Muscle of back (tissue), 11 donors: ENCODE measurements around the gene POLR1E. TPM values are rescaled to one million over a fixed set of nuclear protein-coding genes. Genes with fewer than 3 reads are reported as not detected.
A peak's percentile ranks its signal among the peaks of the same experiment; 100 is the strongest.
"Not testable (repeated sequence)": the region's sequence is repeated elsewhere in the genome, so short reads cannot be mapped to it uniquely, and the experiment has no call there.

Source experiments
- DNase-seq, 3 donors: peaks; one replicate each; pipeline versions ENCODE4 v3.0.0 to v3.0.0-alpha.2; 2013
- polyA plus RNA-seq, 10 donors: library from polyadenylated mRNA; unstranded; fragments of 120-200 nt; gene quantifications; one replicate each; pipeline ENCODE4 v1.2.1, GENCODE V29; 2013; ENCODE audit not compliant: insufficient read length in 10 of 10

POLR1E gene
- polyA plus RNA-seq, 10 donors: 22.9 to 32.8 (median 28.3) TPM

DNA sequence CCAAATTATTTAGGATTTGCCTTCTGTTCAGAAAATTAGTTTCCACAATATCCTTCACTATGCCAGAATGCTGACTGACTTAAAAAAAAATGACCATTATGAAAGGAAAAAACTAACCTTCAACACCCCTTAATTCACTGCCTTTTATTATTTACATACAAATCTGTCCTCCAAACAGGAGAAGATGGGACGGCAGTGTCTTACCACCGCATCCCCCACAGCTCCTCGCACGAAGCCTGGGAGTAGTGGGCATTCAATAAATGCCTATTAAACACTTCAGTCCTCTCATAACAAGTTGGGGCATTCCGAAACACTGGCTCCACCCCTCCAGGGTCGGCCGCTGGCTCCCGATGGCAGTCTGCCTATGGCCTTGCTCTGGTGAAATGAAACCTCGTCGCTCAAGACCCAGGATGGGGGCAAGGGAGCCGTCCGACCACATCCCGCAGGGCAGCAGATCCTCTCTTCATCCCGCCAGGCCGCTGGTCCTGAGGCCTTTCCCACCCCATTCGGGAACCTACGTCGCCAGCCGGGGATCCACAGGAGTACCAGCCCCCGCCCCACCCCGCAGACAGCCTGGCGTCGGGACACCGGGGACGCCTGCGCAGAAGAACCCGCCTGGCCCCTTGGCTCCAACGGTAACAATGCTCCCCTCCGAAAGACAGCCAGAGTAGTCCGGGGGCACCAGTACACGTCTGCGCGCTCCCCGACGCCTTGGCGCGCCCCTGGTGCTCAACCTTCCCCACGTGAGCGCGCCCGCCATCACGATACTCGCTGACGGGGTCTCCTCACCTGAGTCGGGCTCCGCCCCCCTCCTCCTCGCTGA is 21.1 kb upstream of the POLR1E start:
- DNase-seq: peak; percentile 59 to 93 (median 77)

DNA sequence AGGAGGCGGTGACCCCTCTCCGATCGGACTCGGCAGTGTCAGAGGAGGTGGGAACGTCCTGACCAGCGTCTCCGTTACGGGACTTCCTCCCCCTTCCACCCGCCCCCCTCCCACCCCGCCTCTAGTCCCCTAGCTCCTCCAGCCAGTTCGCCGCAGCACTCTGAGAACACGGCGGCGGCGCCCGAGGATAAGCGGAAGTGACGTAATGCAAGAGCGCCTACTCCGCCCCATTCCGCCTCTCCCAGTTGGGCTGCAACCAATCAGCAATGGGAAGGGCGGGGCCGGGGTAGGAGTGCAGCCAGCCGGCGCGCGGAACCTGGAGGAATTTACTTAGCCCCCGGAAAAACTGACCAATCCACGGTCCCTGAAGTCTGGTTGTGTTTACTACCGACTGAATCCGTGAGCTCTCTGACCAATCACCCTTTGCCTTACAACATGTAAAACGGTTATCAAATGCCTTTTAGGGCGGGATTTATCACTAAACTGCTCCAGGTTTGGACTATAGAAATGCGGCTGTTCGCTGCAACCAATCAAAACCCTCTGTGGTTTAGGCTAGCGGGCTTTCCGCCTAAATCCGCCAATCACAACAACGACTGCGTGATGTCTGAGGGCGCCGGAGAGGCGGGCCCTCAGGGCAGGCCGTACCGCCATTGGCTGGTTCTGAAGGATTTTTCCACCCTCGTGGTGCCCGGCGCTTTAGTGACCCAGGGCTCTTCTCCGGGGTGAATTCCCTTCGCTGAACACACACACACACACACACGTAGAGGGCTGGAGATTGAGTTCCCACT is 20.3 kb upstream of the POLR1E start, which contains the start of gene ZBTB5:
Gene ZBTB5, minus strand, starts transcription at position 202 of the 788 bp plus-strand sequence. CDS start 22,899 bp downstream, outside the sequence.
- DNase-seq: peak; percentile 99 to 100 (median 100)

DNA sequence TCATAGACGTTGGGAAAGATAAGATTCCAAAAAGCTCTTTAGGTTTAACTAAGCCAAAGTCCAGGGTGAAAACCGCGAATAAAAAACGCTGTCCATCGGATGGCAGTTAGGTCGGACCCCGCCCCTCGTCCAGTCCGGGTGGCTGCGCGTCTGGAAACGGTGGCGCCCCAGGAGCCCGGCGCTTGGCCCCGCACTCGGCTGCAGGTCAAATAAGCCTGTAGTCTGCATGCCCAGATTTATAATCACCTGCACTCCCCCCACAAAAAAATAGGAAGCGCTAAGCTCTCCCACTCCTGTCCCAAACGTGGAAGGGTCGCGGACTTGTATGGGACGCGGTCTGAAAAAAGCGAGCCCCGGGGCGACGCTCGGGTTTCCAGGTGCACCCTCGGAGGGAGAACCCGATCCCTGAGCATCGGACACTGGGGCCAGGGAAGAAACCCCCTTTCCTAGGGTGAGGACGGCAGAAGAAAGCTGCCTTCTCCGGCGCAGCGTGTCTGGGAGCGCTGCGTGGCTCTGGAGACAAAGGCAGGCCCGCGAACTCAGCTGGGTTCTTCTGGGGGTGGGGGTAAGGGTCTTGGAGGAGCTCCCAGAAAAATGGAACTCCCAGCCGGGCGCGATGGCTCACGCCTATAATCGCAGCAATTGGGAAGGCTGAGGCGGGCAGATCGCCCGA is 19.6 kb upstream of the POLR1E start:
- DNase-seq: peak; percentile 81 to 89 (median 82)

DNA sequence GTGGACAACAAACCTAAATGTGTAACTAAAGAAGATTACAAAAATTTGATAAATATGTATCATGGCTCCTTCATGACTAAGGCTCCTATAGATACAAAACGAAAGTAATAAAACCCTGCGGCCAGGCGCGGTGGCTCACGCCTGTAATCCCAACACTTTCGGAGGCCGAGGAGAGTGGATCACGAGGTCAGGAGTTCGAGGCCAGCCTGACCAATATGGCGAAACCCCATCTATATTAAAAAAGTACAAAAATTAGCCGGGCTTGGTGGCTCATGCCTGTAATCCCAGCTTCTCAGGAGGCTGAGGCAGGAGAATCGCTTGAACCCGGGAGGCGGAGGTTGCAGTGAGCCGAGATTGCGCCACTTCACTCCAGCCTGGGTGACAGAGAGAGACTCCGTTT is 18.2 kb upstream of the POLR1E start:
- not testable (repeated sequence) for DNase-seq

DNA sequence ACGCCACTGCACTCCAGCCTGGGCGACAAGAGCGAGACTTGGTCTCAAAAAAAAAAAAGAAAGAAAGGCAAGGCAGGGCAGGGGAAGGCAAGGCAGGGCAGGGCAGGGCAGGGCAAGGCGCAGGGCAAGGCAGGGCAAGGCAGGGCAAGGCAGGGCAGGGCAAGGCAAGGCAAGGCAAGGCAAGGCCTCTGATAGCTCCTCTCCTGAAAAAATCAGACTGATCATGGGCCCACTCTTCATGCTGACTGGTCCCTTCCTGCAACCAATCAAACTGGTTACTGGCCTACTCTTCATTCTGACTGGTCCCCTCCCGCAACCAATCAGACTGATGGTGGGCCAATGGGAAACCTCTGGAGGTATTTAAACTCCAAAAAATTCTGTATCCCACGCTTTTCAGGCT is 17.1 kb upstream of the POLR1E start:
- no peak for DNase-seq

DNA sequence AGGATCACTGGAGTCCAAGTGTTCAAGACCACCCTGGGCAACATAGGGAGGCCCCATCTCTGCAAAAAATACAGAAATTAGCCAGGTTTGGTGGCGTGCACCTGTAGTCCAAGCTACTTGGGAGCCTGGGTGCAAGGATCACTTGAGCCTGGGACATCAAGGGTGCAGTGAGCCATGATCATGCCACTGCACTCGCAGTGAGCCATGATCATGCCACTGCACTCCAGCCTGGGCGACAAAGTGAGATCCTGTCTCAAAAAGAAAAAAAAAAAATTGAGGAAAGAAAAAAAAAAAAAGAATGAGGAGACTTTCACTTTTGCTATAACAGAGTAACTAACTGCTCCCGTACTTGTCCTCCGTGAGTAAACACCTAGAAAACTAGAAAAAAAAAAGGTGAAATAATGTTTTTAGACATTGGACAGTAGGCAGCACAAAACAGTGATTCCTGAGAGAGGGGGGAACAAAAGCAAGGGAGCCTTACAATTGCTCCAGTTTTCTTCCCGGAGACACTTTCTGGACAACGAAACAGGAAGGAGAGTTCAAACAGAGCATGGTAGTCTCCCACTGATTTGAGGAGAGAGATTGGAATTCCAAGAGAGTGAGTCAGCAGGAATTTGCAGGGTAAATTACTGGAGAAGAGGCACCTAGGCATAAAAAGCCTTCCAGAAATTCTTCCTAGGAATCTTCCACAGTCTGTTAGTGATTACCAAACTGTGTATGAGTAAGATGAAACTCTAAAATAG is 13.6 kb upstream of the POLR1E start:
- peak; percentile 31 to 94 (median 67) for DNase-seq

DNA sequence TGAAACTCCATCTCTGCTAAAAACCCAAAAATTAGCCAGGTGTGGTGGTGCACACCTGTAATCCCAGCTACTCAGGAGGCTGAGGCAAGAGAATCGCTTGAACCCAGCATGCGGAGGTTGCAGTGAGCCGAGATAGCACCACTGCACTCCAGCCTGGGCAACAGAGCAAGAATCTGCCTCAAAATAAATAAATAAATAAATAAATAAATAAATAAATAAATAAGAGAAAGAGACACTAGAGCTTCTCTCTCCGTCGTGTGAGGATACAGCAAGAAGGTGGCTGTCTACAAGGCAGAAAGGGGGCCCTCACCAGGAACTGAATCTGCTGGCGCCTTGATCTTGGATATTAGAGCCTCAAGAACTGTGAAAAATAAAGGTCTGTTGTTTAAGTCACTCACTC is 11.8 kb upstream of the POLR1E start:
- not testable (repeated sequence) for DNase-seq

DNA sequence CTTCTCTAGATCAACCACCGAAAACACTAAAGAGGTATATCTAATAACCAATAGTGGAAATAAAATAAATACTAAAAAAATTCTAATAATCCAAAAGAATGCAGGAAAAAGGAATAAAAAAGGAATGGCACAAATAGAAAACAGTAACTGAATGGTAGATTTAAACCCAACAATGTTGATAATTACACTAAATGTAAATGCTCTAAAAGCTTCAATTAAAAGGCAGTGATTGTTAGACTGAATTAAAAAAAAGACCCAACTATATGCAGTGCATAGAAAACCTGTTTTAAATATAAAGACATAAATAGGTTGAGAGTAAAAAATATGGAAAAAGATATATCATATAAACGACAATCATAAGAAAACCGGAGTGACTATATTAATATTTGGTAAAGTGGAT is 11.3 kb upstream of the POLR1E start:
- DNase-seq: no peak

DNA sequence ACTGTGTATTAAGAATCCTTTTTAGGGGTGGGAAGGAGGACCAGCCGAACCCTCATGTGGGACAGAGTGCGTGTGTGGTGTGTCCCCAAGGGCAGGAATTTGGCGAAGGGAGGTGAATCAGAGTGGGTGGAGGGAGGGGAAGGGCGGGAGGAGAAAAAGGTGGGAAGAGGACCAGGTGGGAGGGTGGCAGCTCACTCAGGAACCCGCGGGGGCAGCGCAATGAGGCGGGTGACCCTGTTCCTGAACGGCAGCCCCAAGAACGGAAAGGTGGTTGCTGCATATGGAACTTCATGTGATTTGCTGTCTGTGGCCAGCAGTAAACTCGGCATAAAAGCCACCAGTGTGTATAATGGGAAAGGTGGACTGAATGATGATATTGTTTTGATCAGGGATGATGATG is 8.8 kb upstream of the POLR1E start:
- DNase-seq: no peak

DNA sequence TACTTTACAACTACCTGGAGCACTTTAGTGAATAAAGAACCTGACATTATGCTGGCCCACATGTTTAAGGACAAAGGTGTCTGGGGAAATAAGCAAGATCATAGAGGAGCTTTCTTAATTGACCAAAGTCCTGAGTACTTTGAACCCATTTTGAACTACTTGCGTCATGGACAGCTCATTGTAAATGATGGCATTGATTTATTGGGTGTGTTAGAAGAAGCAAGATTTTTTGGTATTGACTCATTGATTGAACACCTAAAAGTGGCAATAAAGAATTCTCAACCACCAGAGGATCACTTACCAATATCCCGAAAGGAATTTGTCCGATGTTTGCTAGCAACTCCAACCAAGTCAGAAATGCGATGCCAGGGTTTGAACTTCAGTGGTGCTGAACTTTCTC is 8.3 kb upstream of the POLR1E start:
- DNase-seq: not testable (repeated sequence)

DNA sequence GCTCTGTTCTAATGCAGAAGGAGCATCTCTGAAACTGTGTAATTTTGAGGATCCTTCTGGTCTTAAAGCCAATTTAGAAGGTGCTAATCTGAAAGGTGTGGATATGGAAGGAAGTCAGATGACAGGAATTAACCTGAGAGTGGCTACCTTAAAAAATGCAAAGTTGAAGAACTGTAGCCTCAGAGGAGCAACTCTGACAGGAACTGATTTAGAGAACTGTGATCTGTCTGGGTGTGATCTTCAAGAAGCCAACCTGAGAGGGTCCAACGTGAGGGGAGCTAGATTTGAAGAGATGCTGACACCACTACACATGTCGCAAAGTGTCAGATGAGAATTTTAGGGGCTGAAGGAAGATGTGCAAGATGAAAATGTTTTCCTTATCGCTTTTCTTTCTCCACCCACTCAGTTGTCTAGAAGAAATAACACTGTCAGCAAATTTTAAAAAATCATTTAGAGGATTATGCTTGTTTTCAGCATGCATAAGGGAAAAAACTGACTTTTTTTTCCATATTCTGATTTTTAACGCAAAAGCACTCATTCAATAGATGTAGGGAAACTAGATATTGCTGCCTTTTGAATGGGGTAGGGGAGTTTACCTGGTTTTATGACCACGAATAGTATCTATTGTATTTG is 7.6 kb upstream of the POLR1E start:
- DNase-seq: not testable (repeated sequence)

DNA sequence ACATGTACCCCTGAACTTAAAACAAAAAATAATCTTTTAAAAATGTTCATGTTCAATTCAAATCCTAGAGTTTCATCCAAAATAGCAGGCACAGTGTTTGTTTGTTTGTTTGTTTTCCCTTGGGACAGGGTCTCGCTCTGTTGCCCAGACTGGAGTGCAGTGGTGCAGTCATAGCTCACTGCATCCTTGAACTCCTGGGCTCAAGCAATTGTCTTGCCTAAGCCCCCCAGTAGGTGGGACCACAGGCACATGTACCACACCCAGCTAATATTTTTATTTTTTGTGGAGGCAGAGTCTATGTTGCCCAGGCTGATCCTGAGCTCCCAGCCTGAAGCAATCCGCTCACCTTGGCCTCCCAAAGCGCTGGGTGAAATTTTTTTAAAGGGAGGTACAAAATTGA is 5.0 kb upstream of the POLR1E start:
- DNase-seq: no peak

DNA sequence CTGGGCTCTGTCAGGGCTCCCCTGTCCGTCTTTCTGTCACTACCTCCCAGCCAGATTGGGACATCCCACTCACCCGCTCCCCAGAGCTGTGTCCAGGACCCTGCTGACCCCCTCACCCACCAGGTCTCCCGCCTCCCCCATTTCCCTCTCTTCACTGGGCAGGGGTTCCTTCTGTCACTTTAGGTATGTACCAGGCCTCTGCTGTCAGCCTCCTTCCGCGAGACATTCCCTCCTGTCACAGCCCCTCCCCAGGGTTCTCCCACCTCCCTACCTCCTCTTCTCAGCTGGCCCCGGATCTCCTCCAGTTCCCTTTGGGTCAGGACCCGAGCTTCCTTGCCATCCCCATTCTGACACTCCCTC is 488 bp downstream of the POLR1E start:
- peak in 1 of 3 donors; percentile 43 for DNase-seq

DNA sequence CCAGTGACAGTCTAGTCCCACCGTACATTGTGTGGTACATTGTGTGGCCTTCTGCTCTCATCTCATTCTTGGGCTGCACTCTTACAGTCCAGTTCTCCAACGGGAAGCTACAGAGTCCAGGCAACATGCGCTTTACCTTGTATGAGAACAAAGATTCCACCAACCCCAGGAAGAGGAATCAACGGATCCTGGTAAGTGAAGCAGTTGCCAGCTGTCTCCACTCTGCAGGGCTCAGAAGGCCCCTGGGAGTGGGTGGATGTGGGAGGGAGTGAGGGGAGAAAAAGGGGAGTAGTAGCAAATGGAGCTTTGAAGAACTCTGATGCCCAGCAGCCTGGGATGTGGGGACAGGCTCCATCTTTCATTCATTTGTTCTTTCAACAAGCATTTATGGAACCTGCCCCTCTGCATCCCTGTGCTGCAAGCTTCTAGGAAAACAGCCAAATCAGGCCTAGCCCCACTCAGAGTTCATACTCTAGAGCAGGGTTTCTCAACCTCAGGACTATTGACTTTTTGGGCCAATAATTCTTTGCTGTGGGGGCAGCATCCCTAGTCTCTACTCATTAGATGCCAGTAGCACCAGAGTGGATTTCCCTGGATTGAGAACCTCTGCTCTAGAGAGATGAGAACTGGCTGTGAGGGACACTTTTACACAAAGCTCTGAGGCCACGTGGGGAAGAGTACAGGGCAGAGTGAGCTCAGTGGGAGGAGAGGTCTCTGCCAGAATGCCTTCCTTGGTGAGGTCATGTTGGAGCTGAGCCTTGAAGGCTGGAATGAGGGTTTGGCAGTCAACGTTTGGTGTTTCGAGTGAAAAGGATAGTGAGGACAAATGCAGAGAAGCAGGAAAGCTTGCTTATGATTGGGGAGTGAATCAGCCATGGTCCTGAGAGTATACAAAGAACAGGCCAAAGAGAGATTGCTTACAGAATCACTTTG is 1.1 kb downstream of the POLR1E start:
- DNase-seq: peak; percentile 64 to 81 (median 76)

DNA sequence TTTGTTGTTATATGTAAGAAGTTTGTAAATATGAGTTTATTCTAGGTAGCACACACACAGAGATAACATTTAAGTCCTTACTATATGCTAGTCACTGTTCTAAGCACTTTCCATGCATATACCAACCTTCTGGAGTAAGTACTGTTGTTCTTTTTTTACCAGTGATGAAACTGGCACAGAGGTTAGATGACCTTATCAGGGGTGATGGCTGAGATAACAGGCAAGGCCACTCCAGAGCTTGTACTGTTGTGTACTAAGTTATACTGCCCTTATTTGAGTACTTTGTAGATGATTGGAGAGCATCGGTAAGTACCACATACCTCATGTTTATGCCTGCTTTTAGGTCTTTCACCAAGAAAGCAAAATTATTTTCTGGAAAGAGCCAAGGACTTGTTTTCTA is 6.2 kb downstream of the POLR1E start:
- DNase-seq: no peak

DNA sequence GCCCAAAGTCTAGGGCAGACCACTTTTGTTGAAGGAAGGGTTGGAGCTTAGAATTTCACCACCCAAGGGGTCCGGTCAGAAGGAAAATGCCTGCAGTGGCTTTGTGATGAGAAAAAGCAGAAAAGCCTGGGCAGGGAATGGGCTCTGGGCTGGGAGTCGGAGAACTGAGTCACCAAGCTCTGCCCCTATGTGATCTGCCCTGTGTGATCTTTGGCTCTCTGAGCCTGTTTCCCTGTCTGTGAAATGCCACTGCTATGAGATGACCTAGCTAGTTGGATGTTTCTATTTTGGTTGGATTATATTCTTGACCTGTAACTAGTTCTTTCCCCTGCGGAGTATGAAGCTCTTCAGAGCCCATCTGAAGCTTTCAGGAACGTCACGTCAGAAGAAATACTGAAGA is 9.8 kb downstream of the POLR1E start:
- no peak for DNase-seq

DNA sequence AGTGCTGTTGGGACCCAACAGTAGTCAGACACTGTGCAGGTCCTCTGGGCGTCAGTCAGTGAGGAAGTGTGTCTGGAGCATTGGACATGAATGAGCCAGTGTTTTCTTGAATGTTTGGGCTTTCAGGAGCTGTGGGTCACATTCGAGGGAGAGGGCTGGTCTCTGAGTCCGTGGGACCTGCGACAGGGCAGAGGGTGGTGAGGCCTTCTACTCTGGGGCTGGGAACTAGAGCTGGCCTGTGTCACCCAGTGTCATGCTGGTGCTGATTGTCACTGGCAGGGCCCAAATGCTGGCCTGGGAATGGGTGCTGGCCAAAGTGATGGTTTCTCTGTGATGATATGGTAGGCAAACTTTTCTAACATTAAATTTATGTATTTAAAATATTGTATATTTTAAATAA is 10.3 kb downstream of the POLR1E start:
- DNase-seq: no peak

DNA sequence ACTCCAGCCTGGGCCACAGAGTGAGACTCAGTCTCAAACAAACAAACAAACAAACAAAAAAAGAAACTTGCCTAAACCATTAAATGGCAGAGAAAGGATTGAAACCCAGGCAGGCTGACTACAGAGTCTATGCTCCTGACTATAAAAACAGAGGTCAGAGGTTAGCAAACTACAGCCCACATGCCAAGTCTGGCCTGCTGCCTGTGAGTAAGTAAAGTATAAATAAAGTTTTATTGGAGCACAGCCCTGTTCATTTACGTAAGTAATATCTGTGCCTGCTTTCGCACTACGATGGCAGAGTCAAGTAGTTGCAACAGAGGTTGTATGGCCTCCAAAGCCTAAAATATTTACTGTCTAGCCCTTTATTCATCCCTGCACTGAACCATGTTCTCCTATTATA is 11.6 kb downstream of the POLR1E start:
- DNase-seq: no peak

DNA sequence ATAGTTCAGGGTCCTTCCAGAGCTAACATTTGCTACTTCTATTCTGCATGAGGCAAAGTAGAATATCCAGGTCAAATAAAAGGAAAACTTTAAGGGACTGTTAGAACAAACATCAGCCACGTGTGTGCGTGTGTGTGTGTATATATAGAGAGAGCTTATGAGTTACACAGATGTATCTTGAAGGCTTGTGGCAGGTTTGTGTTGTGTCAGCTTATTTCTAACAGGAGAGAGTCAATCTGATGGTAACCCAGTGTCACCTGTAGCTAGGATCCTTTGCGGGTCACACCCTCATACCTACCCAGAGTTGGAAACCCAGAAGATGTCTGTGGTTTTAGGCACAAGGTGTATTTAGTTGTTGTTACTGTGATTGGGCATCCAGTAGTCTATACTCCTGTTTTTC is 12.7 kb downstream of the POLR1E start:
- DNase-seq: no peak

DNA sequence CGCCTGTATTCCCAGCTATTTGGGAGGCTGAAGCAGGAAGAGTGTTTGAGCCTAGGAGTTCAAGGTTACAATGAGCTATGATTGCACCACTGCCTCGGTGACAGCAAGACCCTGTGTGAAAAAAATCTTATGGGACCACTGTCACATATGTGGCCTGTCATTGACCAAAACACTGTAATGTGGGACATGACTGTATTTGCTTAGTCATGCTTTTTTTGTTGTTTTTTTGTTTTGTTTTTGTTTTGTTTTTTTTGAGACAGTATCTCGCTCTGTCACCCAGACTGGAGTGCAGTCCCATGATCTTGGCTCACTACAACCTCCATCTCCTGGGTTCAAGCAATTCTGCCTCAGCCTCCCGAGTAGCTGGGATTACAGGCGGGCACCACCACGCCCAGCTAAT is 13.5 kb downstream of the POLR1E start:
- no peak for DNase-seq
